Measurements from ENCODE around the gene PPP4C. TPM values are rescaled to one million over a fixed set of nuclear protein-coding genes. Genes with fewer than 3 reads are reported as not detected.

Gene PPP4C
- total and polyA plus RNA-seq, 2 of the 8 experiments (the other 6 are each of a cell fraction or from before 2014, with no cell fraction given), result 148 to 298 TPM

DNA sequence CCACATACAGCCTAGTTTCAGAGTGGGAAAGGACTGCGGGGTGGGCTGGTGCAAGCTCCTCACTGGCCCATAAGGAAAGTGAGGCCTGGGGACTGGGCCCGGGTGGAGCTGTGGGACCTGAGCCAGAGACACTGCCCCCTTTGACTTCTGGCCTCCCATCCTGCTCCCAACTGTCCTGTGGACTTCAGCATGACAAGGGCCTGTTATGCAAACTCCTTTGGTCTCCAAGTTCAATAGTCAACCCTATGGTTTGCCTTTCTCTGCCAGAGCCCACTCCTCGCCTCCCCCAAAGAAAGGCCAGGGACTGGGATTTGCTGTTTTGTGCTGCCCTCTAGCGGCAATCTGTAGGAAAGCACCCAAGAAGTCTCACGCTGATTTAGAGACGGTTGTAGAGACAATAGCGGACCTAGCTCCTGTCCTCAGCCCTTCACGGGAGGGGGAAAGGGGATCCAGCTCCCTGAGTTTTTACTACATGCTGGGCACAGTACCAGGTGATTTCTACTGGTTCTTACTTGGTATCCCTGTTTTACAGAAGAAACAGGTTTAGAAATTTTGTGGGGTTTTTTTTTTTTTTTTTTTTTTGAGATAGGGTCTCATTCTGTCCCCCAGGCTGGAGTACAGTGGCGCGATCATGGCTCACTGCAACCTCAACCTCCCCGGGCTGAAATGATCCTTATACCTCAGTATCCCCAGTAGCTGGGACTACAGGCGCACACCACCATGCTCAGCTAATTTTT, 43.5 kb upstream of the PPP4C start:
- Histone ChIP-seq H3K4me2 (ENCODE audit: insufficient read depth in 1 of 2, low read depth in 2 of 2, low read length in 2 of 2) (peak overlapping the region; percentile 76 to 84; a peak in 3 of 4 replicates), H4K5ac (ENCODE audit: insufficient read length, low read depth, low read length) (no peak overlapping the region), H3K18ac (ENCODE audit: extremely low read depth, low read length) (no peak overlapping the region; the same call in 1 of the 2 replicates), H3K23me2 (ENCODE audit: low read depth, low read length) (peaks cover 10% of the 10 kb centered on the region; the same call in 1 of the 2 replicates), H3K4ac (replicated peaks; ENCODE audit: insufficient read length, low read depth, low read length) (no peak overlapping the region), H2BK5ac (ENCODE audit: low read depth, low read length) (no peak overlapping the region), H3K27ac (ENCODE audit: low read depth, low read length) (no peak overlapping the region), H3K4me1 (replicated peaks in 1 of 4; ENCODE audit: control insufficient read depth in 3 of 4, insufficient read depth in 4 of 4, low read length in 3 of 4) (peaks cover 0 to 26% (median 19%) of the 10 kb centered on the region in 4 experiments; a peak in 6 of 7 replicates), H2BK120ac (replicated peaks; ENCODE audit: low read depth, low read length) (no peak overlapping the region), H3K14ac (ENCODE audit: insufficient read length) (no peak overlapping the region), H2BK20ac (ENCODE audit: low read length) (0 out of 2 replicates have a peak overlapping the region, but pooled peaks have one; percentile 99), H3K79me2 (ENCODE audit: control insufficient read depth in 1 of 2, insufficient read depth in 2 of 2, low read length in 2 of 2) (no peaks in the 10 kb centered on the region), H3K9me3 (ENCODE audit: insufficient read depth in 2 of 2, low read depth in 1 of 2, low read length in 1 of 2) (no peaks in the 10 kb centered on the region), H3K23ac (ENCODE audit: insufficient read length) (no peak overlapping the region), H2AK5ac (ENCODE audit: low read depth, low read length) (no peak overlapping the region), H2BK12ac (ENCODE audit: low read depth, low read length) (peak overlapping the region; percentile 75; the same call in 1 of the 2 replicates), H3K27me3 (replicated peaks in 1 of 4; ENCODE audit: control insufficient read depth in 3 of 4, extremely low read depth in 1 of 4, insufficient read depth in 3 of 4, low read length in 3 of 4) (peaks cover 0 to 14% (median 5%) of the 10 kb centered on the region in 4 experiments; a peak in 2 of 7 replicates), H4K91ac (replicated peaks; ENCODE audit: insufficient read length, low read length) (no peak overlapping the region), H2BK15ac (ENCODE audit: low read length) (no peak overlapping the region), H3K9ac (replicated peaks in 1 of 4; ENCODE audit: extremely low read depth in 1 of 4, low read depth in 3 of 4, low read length in 3 of 4) (no peak overlapping the region), H3K4me3 (ENCODE audit: extremely low read depth in 1 of 4, insufficient read depth in 2 of 4, low read depth in 3 of 4, low read length in 4 of 4) (peak overlapping the region in 1 of 4 experiments; percentile 90; a peak in 3 of 8 replicates), H4K8ac (ENCODE audit: extremely low read depth, insufficient read depth, low read length) (no peak overlapping the region; the same call in 1 of the 2 replicates), H3K36me3 (ENCODE audit: control insufficient read depth in 2 of 4, insufficient read depth in 4 of 4, low read length in 3 of 4) (peaks cover 0 to 2% (median 0%) of the 10 kb centered on the region in 4 experiments; a peak in 1 of 8 replicates), H3K56ac (replicated peaks; ENCODE audit: insufficient read length, low read depth, low read length) (no peak overlapping the region), H2AFZ (ENCODE audit: low read length) (no peak overlapping the region), H3K79me1 (ENCODE audit: low read depth, low read length) (peaks cover 5% of the 10 kb centered on the region; the same call in 1 of the 2 replicates), H4K20me1 (replicated peaks in 1 of 2; ENCODE audit: control insufficient read depth in 1 of 2, insufficient read depth in 2 of 2, low read length in 2 of 2) (peaks cover 12 to 13% of the 10 kb centered on the region in 2 experiments)
- CTCF ChIA-PET (ENCODE audit: partially characterized antibody), result interaction anchor here (0.6 to 3.0 kb wide), 52 partner anchors 8 to 389 kb away, joined by 3 to 25 read pairs (median 6); partner anchors contain the start of genes ASPHD1, C16orf92, KCTD13 and PAGR1
- POLR2A ChIA-PET (ENCODE audit: partially characterized antibody), result interaction anchor here (0.8 to 4.2 kb wide), 24 partner anchors 9 to 354 kb away, joined by 3 to 25 read pairs (median 4); partner anchors contain the start of genes ALDOA, ASPHD1, CDIPT and DOC2A
- peak; percentile 90 for FAIRE-seq
- DNase-seq (ENCODE audit: low read depth in 1 of 2, low spot score in 2 of 2), result peak; percentile 51 to 86
- 16% methylated on average over 10 of the region's 12 CpGs; no CpG with 5 or more reads in 1 of the 2 experiments for WGBS, 2 experiments (ENCODE audit: extremely low coverage in 1 of 2, insufficient coverage in 1 of 2, insufficient read length in 1 of 2, insufficient replicate concordance in 2 of 2, low coverage in 1 of 2, low lambda C conversion rate in 2 of 2, missing lambda C conversion rate in 1 of 2)
- TF ChIP-seq SIN3A (conservative IDR thresholded peaks at IDR 0.05 in 1 of 2, IDR thresholded peaks at IDR 0.05 in 1 of 2; ENCODE audit: low read depth in 1 of 2, low read length in 2 of 2) (peak in 1 of 2 experiments; percentile 63; a peak in 2 of 4 replicates), RAD21 (IDR thresholded peaks at IDR 0.05 in 1 of 2, conservative IDR thresholded peaks at IDR 0.05 in 1 of 2; ENCODE audit: low read depth in 2 of 2, low read length in 2 of 2) (peak; percentile 92 to 95), SP1 (IDR thresholded peaks at IDR 0.05; ENCODE audit: low read depth, low read length) (0 out of 2 replicates have a peak, but pooled peaks have one; percentile 33), YY1 (IDR thresholded peaks at IDR 0.05; ENCODE audit: low read depth, low read length) (peak; percentile 37; the same call in 1 of the 2 replicates), SP2 (IDR thresholded peaks at IDR 0.05; ENCODE audit: low read length) (no peak), RXRA (IDR thresholded peaks at IDR 0.05; ENCODE audit: insufficient read depth, low read depth, low read length) (0 out of 2 replicates have a peak, but pooled peaks have one; percentile 15)
- TF ChIP-seq, protein P1, sequence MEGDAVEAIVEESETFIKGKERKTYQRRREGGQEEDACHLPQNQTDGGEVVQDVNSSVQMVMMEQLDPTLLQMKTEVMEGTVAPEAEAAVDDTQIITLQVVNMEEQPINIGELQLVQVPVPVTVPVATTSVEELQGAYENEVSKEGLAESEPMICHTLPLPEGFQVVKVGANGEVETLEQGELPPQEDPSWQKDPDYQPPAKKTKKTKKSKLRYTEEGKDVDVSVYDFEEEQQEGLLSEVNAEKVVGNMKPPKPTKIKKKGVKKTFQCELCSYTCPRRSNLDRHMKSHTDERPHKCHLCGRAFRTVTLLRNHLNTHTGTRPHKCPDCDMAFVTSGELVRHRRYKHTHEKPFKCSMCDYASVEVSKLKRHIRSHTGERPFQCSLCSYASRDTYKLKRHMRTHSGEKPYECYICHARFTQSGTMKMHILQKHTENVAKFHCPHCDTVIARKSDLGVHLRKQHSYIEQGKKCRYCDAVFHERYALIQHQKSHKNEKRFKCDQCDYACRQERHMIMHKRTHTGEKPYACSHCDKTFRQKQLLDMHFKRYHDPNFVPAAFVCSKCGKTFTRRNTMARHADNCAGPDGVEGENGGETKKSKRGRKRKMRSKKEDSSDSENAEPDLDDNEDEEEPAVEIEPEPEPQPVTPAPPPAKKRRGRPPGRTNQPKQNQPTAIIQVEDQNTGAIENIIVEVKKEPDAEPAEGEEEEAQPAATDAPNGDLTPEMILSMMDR (IDR thresholded peaks at IDR 0.05; ENCODE audit: control extremely low read depth in 1 of 3, insufficient read depth in 1 of 3, low read depth in 1 of 3, low read length in 3 of 3), result peak; percentile 71 to 93 (median 89)
